GM12872 (cell line): ENCODE measurements around the gene QRFP.

ENCODE experiments used
- TF ChIP-seq, protein P1 (sequence below): IDR thresholded peaks from 3 replicates; pipeline ENCODE4 v1.5.1; 2011; ENCODE audit warnings: low read depth, mild to moderate bottlenecking, low read length, moderate library complexity; ENCODE audit not compliant: insufficient read depth

Gene QRFP

GRCh38 chr9:130890870-130891687, 5.5 kb downstream of the QRFP start:
- TF ChIP-seq, protein P1, sequence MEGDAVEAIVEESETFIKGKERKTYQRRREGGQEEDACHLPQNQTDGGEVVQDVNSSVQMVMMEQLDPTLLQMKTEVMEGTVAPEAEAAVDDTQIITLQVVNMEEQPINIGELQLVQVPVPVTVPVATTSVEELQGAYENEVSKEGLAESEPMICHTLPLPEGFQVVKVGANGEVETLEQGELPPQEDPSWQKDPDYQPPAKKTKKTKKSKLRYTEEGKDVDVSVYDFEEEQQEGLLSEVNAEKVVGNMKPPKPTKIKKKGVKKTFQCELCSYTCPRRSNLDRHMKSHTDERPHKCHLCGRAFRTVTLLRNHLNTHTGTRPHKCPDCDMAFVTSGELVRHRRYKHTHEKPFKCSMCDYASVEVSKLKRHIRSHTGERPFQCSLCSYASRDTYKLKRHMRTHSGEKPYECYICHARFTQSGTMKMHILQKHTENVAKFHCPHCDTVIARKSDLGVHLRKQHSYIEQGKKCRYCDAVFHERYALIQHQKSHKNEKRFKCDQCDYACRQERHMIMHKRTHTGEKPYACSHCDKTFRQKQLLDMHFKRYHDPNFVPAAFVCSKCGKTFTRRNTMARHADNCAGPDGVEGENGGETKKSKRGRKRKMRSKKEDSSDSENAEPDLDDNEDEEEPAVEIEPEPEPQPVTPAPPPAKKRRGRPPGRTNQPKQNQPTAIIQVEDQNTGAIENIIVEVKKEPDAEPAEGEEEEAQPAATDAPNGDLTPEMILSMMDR, result no peak

GRCh38 chr9:130890124-130890523, 6.5 kb downstream of the QRFP start:
- TF ChIP-seq, protein P1, result no peak

GRCh38 chr9:130888146-130888885, 8.3 kb downstream of the QRFP start:
- TF ChIP-seq, protein P1, result no peak

GRCh38 chr9:130887494-130888144, 9.0 kb downstream of the QRFP start:
- TF ChIP-seq, protein P1, result no peak

DNA sequence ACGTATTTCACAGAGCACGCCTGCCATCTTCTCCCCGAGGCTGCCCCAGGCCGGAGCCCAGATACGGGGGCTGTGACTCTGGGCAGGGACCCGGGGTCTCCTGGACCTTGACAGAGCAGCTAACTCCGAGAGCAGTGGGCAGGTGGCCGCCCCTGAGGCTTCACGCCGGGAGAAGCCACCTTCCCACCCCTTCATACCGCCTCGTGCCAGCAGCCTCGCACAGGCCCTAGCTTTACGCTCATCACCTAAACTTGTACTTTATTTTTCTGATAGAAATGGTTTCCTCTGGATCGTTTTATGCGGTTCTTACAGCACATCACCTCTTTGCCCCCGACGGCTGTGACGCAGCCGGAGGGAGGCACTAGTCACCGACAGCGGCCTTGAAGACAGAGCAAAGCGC, 9.6 kb downstream of the QRFP start:
- TF ChIP-seq, protein P1, result no peak

- TF ChIP-seq, protein P1, result no peak
Measured at GRCh38 chr9:130885484-130886375, 10.9 kb downstream of the QRFP start.
